ENCODE measurements around the gene ARHGAP24.
A peak's percentile ranks its signal among the peaks of the same experiment; 100 is the strongest.
"Not testable (repeated sequence)": the region's sequence is repeated elsewhere in the genome, so short reads cannot be mapped to it uniquely, and the experiment has no call there.

Gene ARHGAP24

DNA sequence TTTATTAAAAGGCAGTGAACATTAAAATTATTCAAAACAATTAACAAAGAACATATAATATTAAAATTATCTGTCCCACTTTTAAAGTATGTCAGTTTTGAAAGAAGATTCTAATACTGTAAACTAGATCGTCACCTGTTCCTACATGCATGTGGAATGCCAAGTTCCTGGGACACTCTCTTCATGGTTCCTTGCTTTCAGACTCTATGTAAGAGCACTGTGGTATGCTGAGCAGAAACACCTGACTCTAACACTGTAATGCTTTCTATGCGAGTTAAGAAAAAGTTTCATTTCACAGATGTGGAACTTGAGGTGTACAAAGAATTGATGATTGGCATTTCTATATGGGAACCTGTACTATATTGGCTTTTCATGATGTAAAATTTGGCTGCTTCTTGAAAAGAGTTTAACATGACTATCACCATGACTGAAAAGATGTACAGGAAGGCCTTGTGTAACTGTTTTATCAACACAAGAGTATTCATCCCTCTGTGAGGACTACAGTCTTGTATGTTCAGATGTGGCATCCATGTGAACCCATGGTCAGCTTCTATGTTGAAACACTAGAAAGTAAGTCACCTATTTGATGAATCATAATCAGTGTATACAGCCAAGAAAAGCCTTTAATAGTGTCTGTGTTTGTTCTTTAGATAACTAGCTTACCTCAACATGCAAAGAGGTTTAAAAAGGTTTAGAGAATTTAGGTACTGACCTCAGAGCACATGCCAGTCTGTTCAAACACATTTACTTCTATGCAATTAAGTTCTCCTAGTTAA, 354.5 kb downstream of the ARHGAP24 start:
- DNase-seq (ENCODE audit: insufficient read length, low spot score) (no peak), FAIRE-seq (no peak)
- no peak for TF ChIP-seq POLR2A (IDR thresholded peaks at IDR 0.05; ENCODE audit: low read depth, low read length)

DNA sequence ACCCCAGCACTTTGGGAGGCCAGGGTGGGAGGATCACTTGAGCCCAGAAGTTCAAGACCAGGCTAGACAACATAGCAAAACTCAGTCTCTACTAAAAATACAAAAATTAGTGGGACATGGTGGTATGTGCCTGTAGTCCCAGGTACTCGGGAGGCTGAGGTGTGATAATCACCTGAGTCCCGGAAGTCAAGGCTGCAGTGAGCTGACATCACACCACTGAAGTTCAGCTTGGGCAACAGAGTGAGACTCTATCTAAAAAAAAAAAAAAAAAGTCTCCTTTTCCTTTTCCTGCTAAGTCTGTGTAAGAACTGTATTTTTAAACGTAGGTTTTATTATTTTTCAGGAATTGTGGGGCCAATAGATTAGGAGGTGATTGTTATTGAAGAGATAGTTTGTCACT, 356.7 kb downstream of the ARHGAP24 start:
- no peak for FAIRE-seq
- TF ChIP-seq POLR2A (IDR thresholded peaks at IDR 0.05; ENCODE audit: low read depth, low read length): no peak
- no peak for DNase-seq (ENCODE audit: insufficient read length, low spot score)

DNA sequence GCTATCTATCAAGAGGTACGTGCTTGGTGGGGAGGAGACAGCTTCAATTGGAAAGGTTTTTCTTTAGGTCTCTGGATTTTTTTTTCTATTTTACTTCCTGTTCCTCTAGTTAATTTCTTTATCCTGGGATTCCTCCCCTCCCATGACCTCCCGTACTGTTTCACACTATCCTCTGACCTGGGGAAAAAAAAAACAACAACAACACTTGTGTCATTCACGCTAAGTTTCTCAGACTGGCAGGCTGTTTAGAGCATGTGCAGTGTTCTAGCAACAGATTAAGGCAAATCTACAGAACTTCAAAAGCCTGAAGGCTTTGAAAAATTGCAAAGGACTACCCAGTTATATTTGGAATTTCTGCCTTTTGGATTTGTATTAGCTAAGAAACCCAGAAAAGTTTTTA, 358.4 kb downstream of the ARHGAP24 start:
- no peak for DNase-seq (ENCODE audit: insufficient read length, low spot score)
- TF ChIP-seq POLR2A (IDR thresholded peaks at IDR 0.05; ENCODE audit: low read depth, low read length): no peak
- FAIRE-seq: no peak

DNA sequence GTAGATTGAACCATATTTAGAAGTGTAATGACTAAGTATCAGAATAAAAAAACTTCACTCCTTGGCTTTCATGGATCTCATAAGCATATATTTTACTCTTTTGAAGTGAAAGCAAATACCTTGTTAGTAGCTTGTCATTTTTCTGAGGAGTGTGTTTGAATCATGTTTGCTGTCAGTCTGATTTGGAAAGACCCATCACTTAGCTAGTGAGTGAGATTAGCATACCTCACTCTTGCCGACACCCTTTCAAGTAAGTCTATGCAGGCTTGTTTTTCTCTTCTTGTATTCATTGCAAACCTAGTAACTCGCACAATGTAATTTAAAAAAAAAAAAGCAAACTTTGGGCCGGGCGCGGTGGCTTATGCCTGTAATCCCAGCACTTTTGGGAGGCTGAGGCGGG, 360.0 kb downstream of the ARHGAP24 start:
- DNase-seq (ENCODE audit: insufficient read length, low spot score) (no peak), FAIRE-seq (no peak)
- no peak for TF ChIP-seq POLR2A (IDR thresholded peaks at IDR 0.05; ENCODE audit: low read depth, low read length)

DNA sequence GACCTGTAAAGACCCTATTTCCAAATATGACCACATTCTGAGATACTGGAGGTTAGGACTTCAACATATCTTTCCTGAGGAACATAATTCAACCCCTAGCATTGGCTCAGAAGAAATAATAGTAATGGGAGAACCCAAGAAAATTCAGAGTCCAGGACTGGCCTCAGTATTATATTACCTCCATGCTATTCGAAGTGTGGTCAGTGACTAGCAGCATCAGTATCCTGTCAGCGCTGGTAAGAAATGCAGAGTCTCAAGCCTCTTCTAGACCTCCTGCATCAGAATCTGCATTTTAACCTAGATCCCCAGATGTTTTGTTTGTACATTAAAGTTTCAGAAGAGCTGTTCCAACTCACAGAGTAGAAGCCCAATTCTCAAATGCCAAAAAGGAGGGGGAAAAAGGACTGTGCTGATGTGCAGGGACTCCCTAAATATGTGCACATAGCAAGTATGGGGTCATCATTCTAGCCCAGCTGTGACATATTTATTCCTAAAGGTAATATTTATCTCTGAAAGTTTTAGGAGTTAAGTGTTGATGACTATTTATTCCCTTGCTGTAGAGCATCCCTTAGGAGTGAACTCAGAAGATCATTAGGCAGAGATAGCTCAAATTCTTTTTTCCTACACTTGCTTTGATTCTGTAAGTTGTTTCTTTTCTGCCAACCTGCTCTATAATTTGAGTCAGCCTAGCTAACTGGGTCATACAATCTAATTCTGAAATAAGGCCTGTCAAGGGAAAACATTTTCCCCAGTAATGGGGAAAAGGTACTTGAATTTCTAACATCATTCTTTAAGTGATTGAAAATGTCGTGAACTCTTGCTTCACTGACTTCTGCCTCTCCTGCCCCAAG, 361.9 kb downstream of the ARHGAP24 start:
- DNase-seq (ENCODE audit: insufficient read length, low spot score): no peak
- no peak for TF ChIP-seq POLR2A (IDR thresholded peaks at IDR 0.05; ENCODE audit: low read depth, low read length)
- FAIRE-seq: no peak

DNA sequence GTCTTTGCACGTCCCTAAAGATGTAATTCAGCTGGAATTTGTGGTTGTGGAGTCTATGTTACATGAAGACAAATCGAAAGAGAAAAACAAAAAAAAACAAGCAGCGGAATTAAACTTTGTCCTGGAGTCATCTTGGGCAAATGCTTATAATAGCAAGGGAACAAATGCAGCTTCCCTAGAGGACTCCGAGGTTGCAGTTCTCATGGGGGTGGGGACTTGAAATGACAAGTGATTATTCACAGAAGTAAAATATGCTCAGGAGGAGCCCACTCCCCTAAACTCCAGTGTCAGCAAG, 362.4 kb downstream of the ARHGAP24 start:
- no peak for FAIRE-seq
- no peak for DNase-seq (ENCODE audit: insufficient read length, low spot score)
- TF ChIP-seq POLR2A (IDR thresholded peaks at IDR 0.05; ENCODE audit: low read depth, low read length): no peak

DNA sequence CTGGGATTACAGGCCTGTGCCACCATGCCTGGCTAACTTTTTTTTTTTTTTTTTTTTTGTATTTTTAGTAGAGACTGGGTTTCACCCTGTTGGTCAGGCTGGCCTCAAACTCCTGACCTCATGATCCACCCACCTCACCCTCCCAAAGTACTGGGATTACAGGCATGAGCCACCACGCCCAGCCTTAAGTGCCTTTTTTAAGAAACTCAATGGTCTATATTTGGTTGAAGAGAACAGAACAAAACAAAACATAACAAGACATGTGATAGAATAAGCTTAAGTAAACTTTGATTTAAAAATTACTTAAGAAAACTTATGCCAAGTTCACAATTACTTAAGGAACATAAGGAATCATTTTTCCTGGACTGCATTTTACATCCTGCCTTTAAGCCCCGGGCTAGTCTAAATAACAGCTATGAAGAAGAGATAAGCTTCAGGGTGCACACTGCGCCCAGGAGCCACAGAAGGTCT, 365.1 kb downstream of the ARHGAP24 start:
- FAIRE-seq; DNase-seq (ENCODE audit: insufficient read length, low spot score): not testable (repeated sequence)

DNA sequence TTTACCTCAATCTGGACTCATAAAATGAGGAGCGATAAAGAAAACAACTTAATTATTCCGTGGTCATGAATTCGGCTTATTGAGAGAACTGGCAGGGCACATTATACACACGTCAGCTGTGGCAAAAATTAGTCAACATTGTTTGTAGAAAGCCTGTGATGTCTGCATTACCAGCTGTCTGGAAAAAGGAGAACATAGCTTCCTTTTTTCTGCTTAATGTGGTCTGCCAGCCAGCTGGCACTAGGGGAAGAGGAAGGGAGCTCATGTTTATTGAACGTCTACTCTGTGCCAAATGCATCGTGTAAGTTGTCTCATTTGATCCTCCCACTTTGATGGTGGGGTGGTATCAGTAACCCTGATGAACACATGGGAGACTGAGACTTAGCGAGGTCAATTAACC, 367.6 kb downstream of the ARHGAP24 start:
- no peak for DNase-seq (ENCODE audit: insufficient read length, low spot score)
- no peak for TF ChIP-seq POLR2A (IDR thresholded peaks at IDR 0.05; ENCODE audit: low read depth, low read length)
- FAIRE-seq: no peak

DNA sequence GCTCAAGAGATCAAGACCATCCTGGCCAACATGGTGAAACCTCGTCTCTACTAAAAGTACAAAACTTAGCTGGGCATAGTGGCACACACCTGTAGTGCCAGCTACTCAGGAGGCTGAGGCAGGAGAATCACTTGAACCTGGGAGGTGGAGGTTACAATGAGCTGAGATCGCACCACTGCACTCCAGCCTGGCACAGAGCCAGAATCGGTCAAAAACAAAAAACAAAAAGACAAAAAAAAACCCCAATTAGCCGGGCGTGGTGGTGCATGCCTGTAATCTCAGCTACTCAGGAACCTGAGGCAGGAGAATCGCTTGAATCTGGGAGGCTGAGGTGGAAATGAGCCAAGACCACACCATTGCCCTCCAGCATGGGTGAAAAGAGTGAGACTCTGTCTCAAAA, 378.8 kb downstream of the ARHGAP24 start:
- not testable (repeated sequence) for DNase-seq (ENCODE audit: insufficient read length, low spot score); FAIRE-seq

DNA sequence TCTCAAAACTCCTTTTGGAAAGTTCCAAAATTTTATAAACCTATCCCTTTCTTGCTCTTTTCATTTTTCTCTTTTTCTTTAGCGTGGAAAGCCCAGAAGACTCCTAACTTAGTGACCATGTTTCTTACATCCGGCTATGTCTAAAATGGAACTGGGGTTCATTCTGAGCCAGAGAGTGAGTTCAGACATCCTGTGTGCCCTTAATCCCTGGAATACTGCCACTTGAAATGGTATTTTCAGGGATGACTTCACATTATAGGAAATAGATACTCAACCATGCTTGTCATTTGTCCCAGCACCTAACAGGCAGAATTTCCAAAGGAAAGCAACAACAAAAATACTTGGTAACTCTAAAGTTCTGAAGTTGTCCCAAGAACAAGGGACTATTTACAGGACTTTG, 379.6 kb downstream of the ARHGAP24 start:
- FAIRE-seq: no peak
- DNase-seq (ENCODE audit: insufficient read length, low spot score): no peak

DNA sequence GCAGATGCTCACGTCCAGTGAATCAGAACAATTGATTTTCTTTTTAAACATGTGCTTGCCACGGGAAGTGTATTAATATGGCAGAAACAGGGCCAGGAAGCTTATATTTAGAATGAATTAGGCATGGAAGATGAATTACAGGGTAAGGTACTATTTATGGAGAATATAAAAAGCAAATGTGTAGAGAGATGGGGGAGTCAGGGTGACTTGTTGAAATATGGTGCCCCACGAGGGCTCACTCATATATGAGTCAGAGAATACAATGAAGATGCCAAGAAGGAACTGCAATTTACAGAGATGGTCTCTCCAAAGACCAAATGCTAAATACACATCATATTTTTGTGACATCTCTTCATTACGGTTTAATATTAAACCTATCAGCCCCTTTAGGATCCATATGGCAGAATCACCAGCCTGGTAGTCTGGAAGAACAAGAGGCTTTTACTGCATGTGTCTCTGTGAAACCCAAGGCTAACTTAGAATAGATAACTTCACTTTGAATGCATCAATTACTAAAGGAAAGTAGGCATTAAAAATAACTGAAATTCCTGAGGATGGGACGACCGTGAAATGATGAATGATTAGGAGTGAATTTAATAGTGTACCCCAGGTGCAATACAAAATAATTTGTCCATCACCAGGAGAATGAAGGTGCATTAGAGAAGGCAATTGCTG, 385.3 kb downstream of the ARHGAP24 start:
- no peak for TF ChIP-seq POLR2A (IDR thresholded peaks at IDR 0.05; ENCODE audit: low read depth, low read length)
- peak; percentile 55 for FAIRE-seq
- DNase-seq (ENCODE audit: insufficient read length, low spot score): no peak

More for the DNA sequence above, 379.6 kb downstream of the ARHGAP24 start:
- TF ChIP-seq POLR2A (IDR thresholded peaks at IDR 0.05; ENCODE audit: low read depth, low read length): no peak

DNA sequence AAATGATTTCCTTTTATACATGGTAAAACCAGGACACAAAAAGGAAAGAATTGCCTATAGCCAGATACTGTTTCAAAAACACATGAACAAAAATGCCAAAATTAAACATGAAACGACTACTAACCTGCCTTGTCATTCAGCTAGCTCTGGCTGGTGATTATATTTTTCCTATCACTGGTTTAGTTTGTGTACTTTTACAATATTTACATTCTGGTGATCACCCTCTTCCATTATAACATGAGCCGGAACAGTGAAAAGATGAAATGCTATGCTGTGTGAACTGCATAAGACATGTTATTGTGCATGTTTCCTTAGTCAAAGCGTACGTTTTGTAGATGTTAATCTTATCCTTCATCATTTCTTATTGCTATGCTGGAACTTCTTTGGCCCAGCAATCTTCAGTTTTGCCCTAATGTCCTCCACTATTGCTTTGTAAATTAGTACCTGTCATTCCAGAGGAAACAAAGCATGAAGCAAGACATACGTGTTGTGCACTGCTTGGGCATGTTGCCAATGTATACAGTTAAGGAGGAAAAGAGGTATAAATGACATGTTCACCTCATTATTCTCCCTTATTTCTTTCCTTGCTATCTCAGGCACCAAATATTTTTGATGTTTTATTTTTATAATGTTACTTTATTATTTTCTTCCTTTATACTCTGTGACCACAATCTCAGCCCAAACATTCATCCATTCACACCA, 386.3 kb downstream of the ARHGAP24 start:
- DNase-seq (ENCODE audit: insufficient read length, low spot score) (no peak), FAIRE-seq (no peak)

DNA sequence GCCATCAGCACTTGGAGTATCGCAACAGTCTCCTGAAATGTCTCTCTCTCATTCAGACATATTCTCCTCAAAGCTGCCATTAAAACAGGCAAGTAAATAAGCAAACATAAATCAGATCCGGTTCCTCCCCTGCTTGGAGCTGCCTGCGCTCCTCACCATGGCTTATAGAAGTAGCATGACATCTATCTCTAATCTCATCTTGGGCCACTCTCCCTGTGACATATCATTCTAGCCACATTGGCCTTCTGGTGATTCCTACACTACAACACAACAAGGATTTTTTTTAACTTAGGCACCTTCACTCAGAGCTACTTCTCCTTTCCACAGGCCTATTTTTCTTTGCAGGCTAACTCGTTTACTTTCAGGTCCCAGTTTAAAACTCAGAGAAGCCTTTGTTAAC, 387.9 kb downstream of the ARHGAP24 start:
- no peak for TF ChIP-seq POLR2A (IDR thresholded peaks at IDR 0.05; ENCODE audit: low read depth, low read length)
- FAIRE-seq (no peak), DNase-seq (ENCODE audit: insufficient read length, low spot score) (no peak)

More for the DNA sequence above, 386.3 kb downstream of the ARHGAP24 start:
- no peak for TF ChIP-seq POLR2A (IDR thresholded peaks at IDR 0.05; ENCODE audit: low read depth, low read length)
